GM19099 (cell line): ENCODE data around the gene RNF223.

Experiments
- POLR2A ChIP-seq: IDR thresholded peaks from 3 replicates; pipeline ENCODE4 v1.6.1; 2011; ENCODE audit warnings: low read depth; ENCODE audit not compliant: insufficient read length; ENCODE audit errors: extremely low read depth

RNF223 gene

DNA sequence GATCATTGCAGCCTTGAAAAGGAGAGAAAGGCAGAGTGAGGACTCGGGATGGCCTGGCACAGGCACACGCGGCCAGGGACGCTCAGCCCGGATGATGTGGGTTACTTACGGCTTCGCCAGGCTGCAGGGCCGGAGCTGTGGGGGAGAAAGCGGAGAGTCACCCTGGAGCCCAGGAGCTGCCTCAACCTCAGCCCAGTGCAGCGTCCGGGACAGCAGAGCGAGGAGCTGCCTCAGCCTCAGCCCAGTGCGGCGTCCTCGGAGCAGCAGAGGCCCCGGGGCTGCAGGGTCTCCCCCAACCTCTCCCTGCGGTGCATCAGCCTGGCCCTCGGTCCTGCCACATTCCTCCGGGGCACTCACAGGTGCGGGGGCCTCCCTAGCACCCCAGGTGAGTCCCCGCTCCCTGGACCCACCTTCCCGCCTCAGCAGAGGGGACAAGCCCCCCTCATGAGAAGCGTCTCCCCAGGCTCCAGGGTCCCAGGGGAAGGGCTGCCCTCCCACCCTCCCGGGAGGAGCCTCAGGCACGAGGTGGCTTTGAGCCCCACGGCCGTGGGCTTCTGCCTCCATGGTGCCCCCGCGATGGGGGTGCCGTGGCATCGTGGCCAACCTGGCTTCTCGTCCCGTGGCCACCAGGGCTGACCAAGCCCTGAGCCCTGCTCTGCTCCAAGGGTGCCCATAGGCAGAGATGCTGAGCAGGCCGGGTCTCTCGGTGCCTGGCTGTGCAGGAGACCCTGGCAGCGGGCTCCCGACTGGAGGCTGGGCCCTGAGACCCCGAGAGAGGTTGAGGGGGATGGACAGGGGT lies 10.5 kb upstream of the RNF223 start:
- no peak for TF ChIP-seq POLR2A

DNA sequence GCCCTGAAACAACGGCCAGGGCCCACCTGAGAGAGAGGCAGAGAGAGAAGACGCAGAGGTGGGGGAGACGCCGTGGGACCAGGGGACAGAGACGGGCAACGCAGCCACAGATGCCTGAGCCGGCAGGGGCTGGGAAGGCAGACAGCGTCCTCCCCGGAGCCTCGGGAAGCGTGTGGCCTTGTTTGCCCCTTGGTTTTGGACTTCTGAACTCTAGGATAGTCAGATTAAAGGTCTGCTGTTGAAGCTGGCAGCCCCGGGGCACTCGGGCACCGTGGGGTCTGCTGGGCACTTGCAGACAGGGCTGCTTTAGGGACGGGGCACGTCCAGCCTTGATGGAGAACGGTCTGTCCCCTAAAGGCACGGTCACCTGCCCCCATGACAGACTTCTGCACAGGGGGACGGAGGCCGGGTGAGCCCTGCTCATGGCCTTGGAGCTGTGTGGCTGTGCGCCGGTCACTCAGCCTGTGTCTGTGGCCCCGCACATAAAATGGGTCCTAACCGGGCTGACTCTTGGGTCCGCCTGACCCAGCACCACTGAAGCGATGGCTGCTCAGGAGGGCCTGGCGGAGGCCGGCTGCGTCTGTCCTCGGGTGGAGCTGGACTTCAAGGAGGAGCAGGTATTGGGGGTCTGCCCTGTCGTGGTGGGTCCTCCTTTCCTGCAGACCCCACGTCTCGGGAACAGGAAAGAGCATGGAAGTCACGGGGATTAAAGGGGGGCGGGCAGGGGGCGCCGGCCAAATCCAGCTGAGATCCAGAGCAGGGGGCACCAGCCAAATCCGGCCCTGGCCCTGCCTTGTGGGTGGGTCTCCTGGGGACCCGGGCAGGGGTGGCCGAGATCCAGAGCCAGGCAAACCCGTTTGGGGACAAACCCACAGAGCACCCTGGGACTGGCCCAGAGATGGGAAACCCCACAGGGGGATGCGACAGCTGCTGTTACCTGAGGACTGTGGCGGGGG lies 9.6 kb upstream of the RNF223 start:
- no peak for TF ChIP-seq POLR2A

DNA sequence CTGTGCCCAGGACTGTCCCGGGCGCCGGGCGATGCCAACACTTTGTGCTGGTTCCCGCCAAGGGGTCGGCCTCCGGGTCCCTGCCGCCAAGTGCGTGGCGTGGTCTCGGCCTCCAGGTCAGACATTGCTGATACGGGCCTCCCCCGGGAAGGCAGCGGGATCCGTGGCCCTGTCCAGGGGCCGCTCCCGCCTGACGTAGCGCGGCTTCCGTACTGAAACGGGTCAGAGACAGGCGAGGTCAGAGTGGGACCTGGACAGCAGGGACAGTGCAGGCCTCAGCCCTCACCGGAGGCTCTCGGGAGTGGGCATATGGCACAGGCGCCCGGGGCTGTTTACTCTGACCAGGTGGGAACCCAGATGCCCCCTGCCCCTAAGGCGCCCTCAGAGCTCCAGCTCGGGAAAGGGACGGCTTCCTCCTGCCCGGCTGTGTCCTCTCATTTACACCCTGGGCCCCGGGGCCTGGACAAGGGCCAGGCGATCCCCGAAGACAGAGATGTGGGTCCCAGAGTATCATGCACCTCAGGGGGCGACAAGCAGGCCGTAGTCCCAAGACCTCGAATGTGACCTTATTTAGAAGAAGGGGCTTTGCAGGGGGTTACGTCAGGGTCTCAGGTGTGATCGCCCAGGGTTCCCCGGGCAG lies 8.8 kb upstream of the RNF223 start:
- no peak for TF ChIP-seq POLR2A

DNA sequence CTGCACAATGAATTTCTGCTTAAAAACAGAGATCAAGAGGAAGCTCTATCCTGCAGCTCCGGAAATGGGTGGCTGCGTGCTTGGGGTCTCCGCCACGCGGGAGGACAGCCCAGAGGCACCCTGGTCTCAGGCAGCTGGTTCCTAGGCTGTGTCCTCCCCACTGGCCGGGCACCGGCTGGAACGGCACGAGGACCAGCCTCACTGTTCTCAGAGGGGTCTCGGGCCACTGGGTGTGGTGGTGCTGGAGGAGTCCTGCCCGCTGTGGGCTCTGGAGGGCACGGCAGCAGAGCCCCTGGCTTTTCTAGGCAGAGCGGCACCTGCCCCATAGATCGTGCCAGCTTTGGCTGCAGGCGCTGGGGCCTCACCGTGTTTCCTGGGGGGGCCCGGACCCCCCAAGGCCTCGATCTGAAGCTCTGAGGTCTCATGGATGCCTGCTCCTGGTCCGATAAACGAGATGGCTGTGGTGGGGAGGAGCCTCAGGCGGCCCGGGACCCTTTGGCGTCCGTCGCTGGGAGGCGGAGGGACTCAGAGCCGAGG lies 8.2 kb upstream of the RNF223 start:
- no peak for TF ChIP-seq POLR2A

DNA sequence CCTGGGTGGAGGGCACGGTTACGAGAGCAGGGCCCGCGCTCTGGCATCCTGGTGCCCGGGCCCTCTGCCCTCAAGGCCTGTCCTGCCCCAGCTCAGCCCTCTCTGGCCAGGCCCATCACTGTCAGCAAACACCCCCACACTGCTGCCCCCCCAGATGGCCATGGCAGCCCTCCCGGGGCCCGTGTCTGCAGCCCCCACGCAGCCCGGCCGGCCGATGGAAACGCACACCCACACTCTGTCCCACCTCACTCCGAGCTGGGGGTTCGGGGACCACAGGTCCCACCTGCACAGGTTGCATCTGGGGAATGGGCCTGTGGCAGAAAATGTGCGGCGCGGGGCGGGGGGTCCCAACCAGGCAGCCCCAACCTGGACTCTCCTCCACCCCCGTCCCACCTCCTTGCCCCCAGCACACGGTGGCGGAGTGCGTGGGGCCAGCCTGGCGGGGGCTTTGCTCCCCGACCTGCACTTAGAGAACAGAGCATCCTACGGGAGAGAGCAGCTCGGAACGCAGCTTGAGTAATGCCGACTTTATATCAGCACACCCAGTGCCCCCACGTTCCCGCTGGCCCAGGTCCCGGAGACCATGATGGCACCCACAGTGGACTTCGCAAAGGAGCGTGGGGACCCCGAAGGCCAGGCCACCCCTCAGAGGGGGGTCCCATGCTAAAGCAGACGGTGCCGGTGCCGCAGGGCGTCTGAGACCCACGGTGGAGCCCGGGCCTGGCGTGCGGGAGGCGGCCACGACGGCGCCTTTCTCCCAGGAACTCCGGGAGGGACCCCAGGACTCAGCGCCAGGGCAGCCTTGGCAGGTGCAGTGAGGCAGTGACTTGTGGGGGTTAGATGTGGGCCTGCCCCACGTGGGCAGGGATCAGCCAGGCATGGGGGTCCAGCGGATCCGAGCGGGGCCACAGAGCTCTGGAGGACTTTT lies 7.5 kb upstream of the RNF223 start:
- TF ChIP-seq POLR2A, result no peak

DNA sequence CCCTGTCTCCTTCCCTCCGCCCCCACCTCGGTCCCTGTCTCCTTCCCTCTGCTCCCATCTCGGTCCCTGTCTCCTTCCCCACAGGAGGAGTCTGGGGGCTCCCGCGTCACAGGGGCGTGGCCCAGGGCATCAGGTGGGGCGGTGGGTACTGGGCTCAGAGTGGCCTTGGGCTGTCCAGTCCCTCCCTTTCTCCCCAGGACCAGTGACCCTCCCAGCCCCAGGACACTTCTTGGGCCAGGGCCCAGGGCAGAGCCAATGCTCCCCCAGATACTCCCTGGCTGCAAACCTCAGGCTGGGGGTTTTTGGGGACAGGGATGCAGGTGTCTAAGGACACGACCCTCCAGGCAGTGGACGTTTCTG lies 6.8 kb upstream of the RNF223 start:
- TF ChIP-seq POLR2A, result no peak

DNA sequence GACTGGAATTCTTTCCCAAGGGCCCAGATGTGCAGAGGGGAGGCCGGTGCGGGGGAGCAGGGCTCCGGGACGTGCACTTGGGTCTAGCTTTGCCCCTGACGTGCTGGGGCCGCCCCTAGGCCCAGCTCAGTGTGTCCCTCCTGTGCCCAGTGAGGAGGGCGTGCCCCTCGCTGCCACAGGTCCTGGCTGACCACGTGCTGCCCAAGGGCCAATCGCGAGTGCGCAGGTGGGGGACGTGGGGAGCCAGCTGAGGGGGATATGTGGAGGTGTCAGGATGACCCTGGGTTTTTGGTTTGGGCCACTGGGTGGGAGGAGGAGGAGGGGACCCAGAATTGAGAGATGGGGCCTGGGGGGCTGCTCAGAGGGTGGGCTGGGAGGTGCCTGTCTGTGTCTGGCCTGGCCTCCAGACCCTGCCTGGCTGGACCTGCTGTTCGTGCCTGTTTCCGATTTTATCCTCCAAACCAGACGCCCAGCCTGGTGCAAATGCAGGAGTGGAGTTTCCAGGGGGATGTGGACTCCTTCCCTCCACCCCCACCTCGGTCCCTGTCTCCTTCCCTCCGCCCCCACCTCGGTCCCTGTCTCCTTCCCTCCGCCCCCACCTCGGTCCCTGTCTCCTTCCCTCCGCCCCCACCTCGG lies 6.1 kb upstream of the RNF223 start:
- no peak for TF ChIP-seq POLR2A

DNA sequence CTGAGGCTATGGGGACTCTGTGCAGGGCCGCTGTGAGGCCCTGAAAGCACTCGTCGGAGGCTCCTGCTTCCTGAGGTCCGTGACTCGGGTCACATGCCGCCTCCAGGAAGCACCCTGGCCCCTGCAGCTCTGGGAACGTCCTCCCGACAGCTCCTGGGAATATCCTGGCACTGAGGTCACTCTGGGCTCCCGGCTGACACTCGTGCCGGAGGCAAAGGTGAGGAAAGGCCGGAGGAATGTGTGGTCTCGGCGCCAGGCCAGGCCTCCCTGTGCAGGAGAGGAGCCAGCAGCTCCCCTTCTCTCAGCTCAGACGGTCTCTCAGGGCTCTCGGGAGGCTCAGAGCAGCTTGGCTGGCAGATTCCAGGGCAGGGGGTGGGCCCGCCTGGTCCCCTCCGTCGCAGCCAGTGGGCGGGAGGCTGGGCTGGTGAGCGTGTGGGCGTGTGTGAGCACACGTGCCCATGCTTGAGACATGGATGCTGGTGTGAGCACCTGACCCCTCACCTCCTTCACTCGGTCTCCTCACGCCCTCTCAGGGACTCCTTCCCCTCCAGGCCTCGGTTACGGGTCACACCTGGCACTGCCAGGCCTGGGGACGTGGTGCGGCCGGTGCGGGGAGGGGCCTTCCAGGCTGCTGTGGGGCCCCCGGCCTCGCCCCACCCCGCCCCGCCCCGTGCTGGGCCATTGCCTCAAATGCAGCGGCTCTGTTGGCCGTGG lies 5.5 kb upstream of the RNF223 start:
- TF ChIP-seq POLR2A, result no peak

DNA sequence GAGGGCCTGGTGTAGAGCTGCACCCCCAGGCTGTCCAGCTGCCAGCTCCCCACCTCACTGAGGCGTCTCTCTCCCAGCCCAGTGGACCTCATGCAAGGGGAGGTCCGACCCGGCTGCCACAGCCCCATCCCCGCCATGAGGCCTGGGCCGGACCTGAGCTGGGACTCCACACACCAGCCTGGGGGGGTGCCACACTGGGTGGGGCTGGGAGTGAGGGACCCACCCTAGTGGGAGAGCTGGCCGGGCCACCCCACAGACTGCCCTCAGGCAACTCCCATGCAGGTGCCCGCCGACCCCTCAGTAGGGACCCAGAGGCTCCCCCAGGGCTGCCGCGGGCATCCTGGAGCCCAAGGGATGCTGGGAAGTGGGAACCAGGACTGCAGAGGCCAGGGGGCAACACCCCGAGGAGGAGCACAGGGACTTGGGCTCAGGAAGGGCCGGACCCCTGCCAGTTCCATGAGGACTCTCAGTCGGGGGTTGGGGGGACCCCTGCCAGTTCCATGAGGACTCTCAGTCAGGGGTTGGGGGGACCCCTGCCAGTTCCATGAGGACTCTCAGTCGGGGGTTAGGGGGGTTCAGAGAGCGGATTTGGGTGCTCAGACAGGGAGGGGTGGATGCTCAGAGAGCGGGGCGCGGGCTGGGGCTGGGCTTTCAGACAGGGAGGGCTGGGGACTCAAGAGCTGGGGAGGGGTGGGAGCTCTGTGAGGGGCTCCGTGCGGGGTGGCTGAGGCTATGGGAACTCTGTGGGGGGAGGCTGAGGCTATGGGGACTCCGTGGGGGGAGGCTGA lies 1.2 kb upstream of the RNF223 start:
- TF ChIP-seq POLR2A, result no peak

DNA sequence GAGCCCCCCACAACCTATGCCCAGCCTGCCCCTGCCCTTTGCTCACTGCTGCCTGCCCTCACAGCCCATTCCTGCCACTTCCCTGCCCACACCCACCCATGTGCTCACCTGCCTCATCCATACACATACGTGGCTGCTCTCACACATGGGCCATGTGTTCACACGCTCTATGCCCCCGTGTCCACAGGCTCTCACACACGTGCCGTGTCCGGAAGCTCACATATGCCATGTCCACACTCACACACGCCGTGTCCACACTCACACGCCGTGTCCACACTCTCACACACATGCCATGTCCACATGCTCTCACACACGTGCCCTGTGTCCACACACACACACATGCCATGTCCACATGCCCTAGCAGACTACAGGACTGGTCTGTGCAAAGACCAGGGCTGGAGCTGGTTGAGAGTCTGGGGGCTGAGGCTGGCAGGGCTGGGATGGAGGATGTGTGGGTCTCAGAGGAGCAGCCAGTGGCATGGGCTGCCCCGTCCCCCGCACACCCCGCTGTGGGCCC lies 583 bp upstream of the RNF223 start:
- TF ChIP-seq POLR2A, result no peak

DNA sequence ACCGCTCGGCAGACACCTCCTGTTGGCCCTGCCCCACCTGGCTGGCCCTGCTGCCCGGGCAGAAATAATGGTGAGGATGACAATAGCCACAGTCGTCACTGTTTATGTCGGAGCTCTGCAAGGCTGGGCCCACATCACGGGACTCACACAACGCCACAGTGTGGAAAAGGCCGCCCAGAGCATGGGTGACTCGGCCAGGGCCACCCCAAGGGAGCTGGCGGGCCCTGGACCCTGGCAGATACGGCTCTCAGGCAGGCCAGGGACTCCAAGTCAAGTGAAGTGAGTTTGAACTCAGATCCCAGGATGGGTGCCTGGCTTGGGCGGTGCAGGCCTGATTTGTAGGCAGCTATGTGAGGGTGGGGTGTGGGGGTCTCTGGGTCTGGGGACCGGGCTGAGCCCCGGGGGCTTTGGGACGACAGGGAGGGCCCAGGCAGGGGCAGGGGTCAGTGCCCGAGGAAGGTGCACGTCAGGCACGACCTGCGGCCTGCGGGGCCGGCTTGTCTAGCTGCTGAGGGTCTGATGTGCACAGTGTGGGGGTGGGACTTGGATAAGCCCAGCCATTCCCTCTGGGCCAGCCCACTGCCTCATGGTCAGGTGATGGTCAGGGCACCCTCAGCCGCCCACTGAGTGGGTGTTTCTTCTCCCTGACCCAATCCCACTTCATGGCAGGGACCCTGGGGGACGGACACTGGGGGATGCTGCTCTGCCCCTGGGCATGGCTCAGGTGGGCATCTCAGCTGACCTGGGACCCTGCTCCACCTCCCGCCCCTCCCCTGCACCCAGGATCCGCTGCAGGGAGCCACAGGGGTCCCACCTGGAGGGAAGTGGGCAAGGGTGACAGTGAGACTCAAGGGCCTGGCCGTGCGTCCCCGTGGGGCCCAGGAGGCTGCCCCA lies 1.0 kb downstream of the RNF223 start:
- TF ChIP-seq POLR2A, result no peak
